Measurements from ENCODE around the gene TIMMDC1.

TIMMDC1 gene

DNA sequence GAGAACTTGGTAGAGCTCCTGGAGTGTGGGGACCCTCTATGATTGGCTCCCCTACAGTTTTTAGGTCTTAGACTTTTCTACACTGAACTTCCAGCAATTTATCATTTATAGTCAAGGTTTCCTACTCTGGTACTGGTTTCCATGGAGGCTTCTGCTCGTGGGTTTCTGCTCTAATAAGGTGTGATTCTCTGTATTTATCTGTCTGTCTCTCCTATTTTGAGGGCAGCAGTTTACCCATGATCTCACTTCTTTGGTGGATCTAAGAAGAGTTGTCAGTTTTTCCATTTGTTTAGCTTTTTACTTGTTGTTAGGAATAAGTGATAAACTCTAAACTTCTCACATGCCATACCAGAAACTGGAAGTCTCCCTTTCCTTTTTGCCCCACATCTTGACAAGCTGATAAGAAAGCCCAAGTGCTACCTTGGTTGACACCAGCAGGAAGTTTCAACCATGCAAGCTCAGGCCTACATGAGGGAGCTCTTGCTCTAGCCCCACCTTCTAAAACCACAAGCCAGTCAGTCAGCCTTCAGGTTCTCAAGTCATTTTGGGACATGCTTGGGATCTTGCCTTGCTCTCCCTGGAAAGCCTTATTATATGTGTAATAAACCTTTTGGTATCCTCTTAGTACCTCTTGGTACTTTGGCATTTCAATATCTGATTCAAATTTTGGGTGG is 10.0 kb downstream of the TIMMDC1 start:
- H3K27ac ChIP-seq (ENCODE audit: low read depth in 2 of 2, low read length in 2 of 2), result no peak overlapping the region
- H3K4me3 ChIP-seq (ENCODE audit: low read length in 2 of 2), result no peak overlapping the region
- H3K36me3 ChIP-seq (ENCODE audit: control insufficient read depth in 2 of 2, insufficient read depth in 2 of 2, low read length in 2 of 2), result peaks cover 32 to 38% of the 10 kb centered on the region in 2 donors
- H3K9ac ChIP-seq (ENCODE audit: low read depth in 1 of 2, low read length in 2 of 2), result no peak overlapping the region
- no peaks in the 10 kb centered on the region for H3K27me3 ChIP-seq (ENCODE audit: control insufficient read depth in 2 of 2, insufficient read depth in 2 of 2, low read length in 2 of 2)
- no peaks in the 10 kb centered on the region for H3K9me3 ChIP-seq (ENCODE audit: control insufficient read depth in 2 of 2, low read length in 2 of 2)
- peaks cover 0 to 2% of the 10 kb centered on the region in 2 donors for H3K4me1 ChIP-seq (ENCODE audit: control insufficient read depth in 2 of 2, insufficient read depth in 2 of 2, low read length in 2 of 2)

- H3K4me3 ChIP-seq (ENCODE audit: low read length in 2 of 2), result no peak overlapping the region
- no peak overlapping the region for H3K9ac ChIP-seq (ENCODE audit: low read depth in 1 of 2, low read length in 2 of 2)
- H3K4me1 ChIP-seq (ENCODE audit: control insufficient read depth in 2 of 2, insufficient read depth in 2 of 2, low read length in 2 of 2), result peaks cover 0 to 2% of the 10 kb centered on the region in 2 donors
- no peaks in the 10 kb centered on the region for H3K27me3 ChIP-seq (ENCODE audit: control insufficient read depth in 2 of 2, insufficient read depth in 2 of 2, low read length in 2 of 2)
- no peaks in the 10 kb centered on the region for H3K9me3 ChIP-seq (ENCODE audit: control insufficient read depth in 2 of 2, low read length in 2 of 2)
- H3K27ac ChIP-seq (ENCODE audit: low read depth in 2 of 2, low read length in 2 of 2), result no peak overlapping the region
- peaks cover 27 to 32% of the 10 kb centered on the region in 2 donors for H3K36me3 ChIP-seq (ENCODE audit: control insufficient read depth in 2 of 2, insufficient read depth in 2 of 2, low read length in 2 of 2)
These were observed 12.3 kb downstream of the TIMMDC1 start for GRCh38 chr3:119510690-119511089.

DNA sequence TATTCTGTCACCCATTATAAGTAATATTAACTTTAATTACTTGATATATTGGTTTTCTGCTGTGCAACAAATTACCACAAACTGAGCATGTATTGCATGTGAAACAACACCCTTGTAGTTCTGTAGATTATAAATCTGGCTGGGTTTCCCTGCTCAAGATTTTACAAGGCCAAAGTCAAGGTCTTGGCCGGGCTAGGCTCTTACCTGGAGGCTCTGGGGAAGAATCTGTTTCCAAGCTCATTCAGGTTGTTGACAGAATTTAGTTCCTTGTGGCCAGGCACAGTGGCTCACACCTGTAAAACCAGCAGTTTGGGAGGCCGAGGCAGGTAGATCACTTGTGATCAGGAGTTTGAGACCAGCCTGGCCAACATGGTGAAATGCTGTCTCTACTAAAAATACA is 16.3 kb downstream of the TIMMDC1 start:
- Histone ChIP-seq H3K36me3 (ENCODE audit: control insufficient read depth in 2 of 2, insufficient read depth in 2 of 2, low read length in 2 of 2) (peaks cover 34 to 36% of the 10 kb centered on the region in 2 donors), H3K27ac (ENCODE audit: low read depth in 2 of 2, low read length in 2 of 2) (peak overlapping the region; percentile 19 to 57), H3K4me3 (ENCODE audit: low read length in 2 of 2) (no peak overlapping the region), H3K4me1 (ENCODE audit: control insufficient read depth in 2 of 2, insufficient read depth in 2 of 2, low read length in 2 of 2) (peaks cover 0 to 2% of the 10 kb centered on the region in 2 donors), H3K9ac (ENCODE audit: low read depth in 1 of 2, low read length in 2 of 2) (no peak overlapping the region), H3K9me3 (ENCODE audit: control insufficient read depth in 2 of 2, low read length in 2 of 2) (no peaks in the 10 kb centered on the region), H3K27me3 (ENCODE audit: control insufficient read depth in 2 of 2, insufficient read depth in 2 of 2, low read length in 2 of 2) (no peaks in the 10 kb centered on the region)

GRCh38 chr3:119517112-119517511 is 18.8 kb downstream of the TIMMDC1 start:
- no peak overlapping the region for H3K4me3 ChIP-seq (ENCODE audit: low read length in 2 of 2)
- no peak overlapping the region for H3K27ac ChIP-seq (ENCODE audit: low read depth in 2 of 2, low read length in 2 of 2)
- H3K4me1 ChIP-seq (ENCODE audit: control insufficient read depth in 2 of 2, insufficient read depth in 2 of 2, low read length in 2 of 2), result no peaks in the 10 kb centered on the region
- no peaks in the 10 kb centered on the region for H3K9me3 ChIP-seq (ENCODE audit: control insufficient read depth in 2 of 2, low read length in 2 of 2)
- H3K36me3 ChIP-seq (ENCODE audit: control insufficient read depth in 2 of 2, insufficient read depth in 2 of 2, low read length in 2 of 2), result peaks cover 49 to 50% of the 10 kb centered on the region in 2 donors
- H3K9ac ChIP-seq (ENCODE audit: low read depth in 1 of 2, low read length in 2 of 2), result no peak overlapping the region
- no peaks in the 10 kb centered on the region for H3K27me3 ChIP-seq (ENCODE audit: control insufficient read depth in 2 of 2, insufficient read depth in 2 of 2, low read length in 2 of 2)

GRCh38 chr3:119518026-119518425 is 19.7 kb downstream of the TIMMDC1 start:
- H3K27me3 ChIP-seq (ENCODE audit: control insufficient read depth in 2 of 2, insufficient read depth in 2 of 2, low read length in 2 of 2), result no peaks in the 10 kb centered on the region
- H3K9ac ChIP-seq (ENCODE audit: low read depth in 1 of 2, low read length in 2 of 2), result no peak overlapping the region
- no peak overlapping the region for H3K27ac ChIP-seq (ENCODE audit: low read depth in 2 of 2, low read length in 2 of 2)
- H3K4me3 ChIP-seq (ENCODE audit: low read length in 2 of 2), result no peak overlapping the region
- no peaks in the 10 kb centered on the region for H3K4me1 ChIP-seq (ENCODE audit: control insufficient read depth in 2 of 2, insufficient read depth in 2 of 2, low read length in 2 of 2)
- H3K9me3 ChIP-seq (ENCODE audit: control insufficient read depth in 2 of 2, low read length in 2 of 2), result no peaks in the 10 kb centered on the region
- peaks cover 50 to 51% of the 10 kb centered on the region in 2 donors for H3K36me3 ChIP-seq (ENCODE audit: control insufficient read depth in 2 of 2, insufficient read depth in 2 of 2, low read length in 2 of 2)

- no peak overlapping the region for H3K9ac ChIP-seq (ENCODE audit: low read depth in 1 of 2, low read length in 2 of 2)
- no peaks in the 10 kb centered on the region for H3K4me1 ChIP-seq (ENCODE audit: control insufficient read depth in 2 of 2, insufficient read depth in 2 of 2, low read length in 2 of 2)
- no peak overlapping the region for H3K4me3 ChIP-seq (ENCODE audit: low read length in 2 of 2)
- H3K27ac ChIP-seq (ENCODE audit: low read depth in 2 of 2, low read length in 2 of 2), result no peak overlapping the region
- H3K27me3 ChIP-seq (ENCODE audit: control insufficient read depth in 2 of 2, insufficient read depth in 2 of 2, low read length in 2 of 2), result no peaks in the 10 kb centered on the region
- H3K9me3 ChIP-seq (ENCODE audit: control insufficient read depth in 2 of 2, low read length in 2 of 2), result no peaks in the 10 kb centered on the region
- peaks cover 20 to 38% of the 10 kb centered on the region in 2 donors for H3K36me3 ChIP-seq (ENCODE audit: control insufficient read depth in 2 of 2, insufficient read depth in 2 of 2, low read length in 2 of 2)
These were observed 26.8 kb downstream of the TIMMDC1 start for GRCh38 chr3:119524931-119525662.

- no peaks in the 10 kb centered on the region for H3K9me3 ChIP-seq (ENCODE audit: control insufficient read depth in 2 of 2, low read length in 2 of 2)
- no peaks in the 10 kb centered on the region for H3K4me1 ChIP-seq (ENCODE audit: control insufficient read depth in 2 of 2, insufficient read depth in 2 of 2, low read length in 2 of 2)
- H3K4me3 ChIP-seq (ENCODE audit: low read length in 2 of 2), result no peak overlapping the region
- H3K27me3 ChIP-seq (ENCODE audit: control insufficient read depth in 2 of 2, insufficient read depth in 2 of 2, low read length in 2 of 2), result no peaks in the 10 kb centered on the region
- peaks cover 9 to 21% of the 10 kb centered on the region in 2 donors for H3K36me3 ChIP-seq (ENCODE audit: control insufficient read depth in 2 of 2, insufficient read depth in 2 of 2, low read length in 2 of 2)
- no peak overlapping the region for H3K27ac ChIP-seq (ENCODE audit: low read depth in 2 of 2, low read length in 2 of 2)
- no peak overlapping the region for H3K9ac ChIP-seq (ENCODE audit: low read depth in 1 of 2, low read length in 2 of 2)
These were observed 29.4 kb downstream of the TIMMDC1 start for GRCh38 chr3:119527714-119528113.

GRCh38 chr3:119529883-119530282 is 31.5 kb downstream of the TIMMDC1 start:
- no peak overlapping the region for H3K9ac ChIP-seq (ENCODE audit: low read depth in 1 of 2, low read length in 2 of 2)
- peaks cover 0 to 3% of the 10 kb centered on the region in 2 donors for H3K36me3 ChIP-seq (ENCODE audit: control insufficient read depth in 2 of 2, insufficient read depth in 2 of 2, low read length in 2 of 2)
- H3K27ac ChIP-seq (ENCODE audit: low read depth in 2 of 2, low read length in 2 of 2), result no peak overlapping the region
- H3K27me3 ChIP-seq (ENCODE audit: control insufficient read depth in 2 of 2, insufficient read depth in 2 of 2, low read length in 2 of 2), result no peaks in the 10 kb centered on the region
- H3K4me3 ChIP-seq (ENCODE audit: low read length in 2 of 2), result no peak overlapping the region
- H3K4me1 ChIP-seq (ENCODE audit: control insufficient read depth in 2 of 2, insufficient read depth in 2 of 2, low read length in 2 of 2), result no peaks in the 10 kb centered on the region
- H3K9me3 ChIP-seq (ENCODE audit: control insufficient read depth in 2 of 2, low read length in 2 of 2), result no peaks in the 10 kb centered on the region

DNA sequence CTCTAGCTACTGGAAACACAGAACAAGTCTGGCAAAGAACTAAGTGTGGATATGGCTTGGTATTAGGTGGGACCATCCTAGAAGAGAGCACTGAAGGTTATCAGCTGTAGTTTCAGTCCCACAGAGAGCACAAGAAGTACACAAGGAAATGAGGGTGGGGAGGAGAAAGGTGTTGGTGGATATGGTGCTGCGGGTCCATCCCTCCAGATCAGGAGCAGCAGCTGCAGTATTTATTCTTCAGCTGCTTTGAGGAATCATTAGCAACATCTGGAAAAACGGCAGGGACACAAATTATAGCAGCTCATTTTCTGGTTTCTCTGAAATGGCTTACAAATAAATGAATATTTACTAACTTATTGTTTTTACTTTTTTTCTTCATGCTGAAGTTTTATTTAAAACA is 32.1 kb downstream of the TIMMDC1 start:
- Histone ChIP-seq H3K4me1 (ENCODE audit: control insufficient read depth in 2 of 2, insufficient read depth in 2 of 2, low read length in 2 of 2) (no peaks in the 10 kb centered on the region), H3K36me3 (ENCODE audit: control insufficient read depth in 2 of 2, insufficient read depth in 2 of 2, low read length in 2 of 2) (peaks cover 0 to 3% of the 10 kb centered on the region in 2 donors), H3K9ac (ENCODE audit: low read depth in 1 of 2, low read length in 2 of 2) (no peak overlapping the region), H3K9me3 (ENCODE audit: control insufficient read depth in 2 of 2, low read length in 2 of 2) (no peaks in the 10 kb centered on the region), H3K4me3 (ENCODE audit: low read length in 2 of 2) (no peak overlapping the region), H3K27me3 (ENCODE audit: control insufficient read depth in 2 of 2, insufficient read depth in 2 of 2, low read length in 2 of 2) (no peaks in the 10 kb centered on the region), H3K27ac (ENCODE audit: low read depth in 2 of 2, low read length in 2 of 2) (no peak overlapping the region)

DNA sequence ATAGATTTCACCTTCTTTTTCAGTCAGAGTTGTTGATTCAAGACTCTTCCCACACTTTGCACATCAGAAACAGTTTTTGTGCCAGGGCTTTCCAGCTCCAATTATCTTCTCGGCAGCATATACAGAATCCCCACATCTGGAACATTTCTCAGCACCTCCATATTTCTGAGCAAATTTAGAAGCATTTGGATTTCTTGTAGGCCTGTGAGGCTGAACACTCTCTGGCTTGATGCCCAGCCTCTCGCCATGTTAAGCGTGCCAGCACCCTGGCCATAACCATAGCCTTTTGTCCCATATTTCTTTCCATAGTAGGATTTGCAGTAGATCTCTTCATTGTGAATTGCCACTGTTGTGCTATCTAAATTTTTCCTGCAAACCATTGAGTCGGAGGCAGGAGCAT is 32.8 kb downstream of the TIMMDC1 start:
- H3K27ac ChIP-seq (ENCODE audit: low read depth in 2 of 2, low read length in 2 of 2), result no peak overlapping the region
- no peak overlapping the region for H3K4me3 ChIP-seq (ENCODE audit: low read length in 2 of 2)

More for the DNA sequence above, 32.8 kb downstream of the TIMMDC1 start:
- Histone ChIP-seq H3K27me3 (ENCODE audit: control insufficient read depth in 2 of 2, insufficient read depth in 2 of 2, low read length in 2 of 2) (no peaks in the 10 kb centered on the region), H3K36me3 (ENCODE audit: control insufficient read depth in 2 of 2, insufficient read depth in 2 of 2, low read length in 2 of 2) (peaks cover 0 to 2% of the 10 kb centered on the region in 2 donors), H3K9me3 (ENCODE audit: control insufficient read depth in 2 of 2, low read length in 2 of 2) (no peaks in the 10 kb centered on the region), H3K9ac (ENCODE audit: low read depth in 1 of 2, low read length in 2 of 2) (no peak overlapping the region), H3K4me1 (ENCODE audit: control insufficient read depth in 2 of 2, insufficient read depth in 2 of 2, low read length in 2 of 2) (no peaks in the 10 kb centered on the region)
